IPS DF 6.9 (cell line): ENCODE data around the gene PRAMEF15.
"Not testable (repeated sequence)": the region's sequence is repeated elsewhere in the genome, so short reads cannot be mapped to it uniquely, and the experiment has no call there.

ENCODE experiments used
- DNase-seq: peaks from one replicate; pipeline ENCODE4 v3.0.0-alpha.2; 2013; ENCODE audit warnings: low read depth, low spot score
- H3K27ac ChIP-seq: one replicate; pipeline ENCODE4 v1.5.1; 2013; ENCODE audit warnings: low read length, control low read depth
- H3K27me3 ChIP-seq: 2 replicates; pipeline ENCODE4 v1.6.1; 2013; ENCODE audit warnings: mild to moderate bottlenecking, low read length; ENCODE audit not compliant: control insufficient read depth, insufficient read depth
- H3K36me3 ChIP-seq: 2 replicates; pipeline ENCODE4 v1.6.1; 2013; ENCODE audit warnings: low read length; ENCODE audit not compliant: control insufficient read depth, insufficient read depth
- H3K4me1 ChIP-seq: 2 replicates; pipeline ENCODE4 v1.6.1; 2013; ENCODE audit warnings: low read length; ENCODE audit not compliant: control insufficient read depth, insufficient read depth
- H3K4me3 ChIP-seq: 2 replicates; pipeline ENCODE4 v1.5.1; 2013; ENCODE audit warnings: mild to moderate bottlenecking, low read length
- H3K9me3 ChIP-seq: 2 replicates; pipeline ENCODE4 v1.6.1; 2013; ENCODE audit warnings: low read length, inconsistent platforms; ENCODE audit not compliant: control insufficient read depth, insufficient read depth
- WGBS: extraction: QIAGEN DNeasy Blood & Tissue Kit; methylation state at CpG from one replicate; pipeline ENCODE4 v1.1.7; 2013; ENCODE audit warnings: mixed read lengths, missing lambda C conversion rate; ENCODE audit not compliant: insufficient read length, insufficient coverage; 5-methylcytosine and 5-hydroxymethylcytosine counted together

Gene PRAMEF15

GRCh38 chr1:13315281-13315680 is at the start of gene PRAMEF15:
Gene PRAMEF15, plus strand, starts transcription at chr1:13315581. Its CDS starts 2,827 bp downstream, at chr1:13318408.
- WGBS, result no CpG with 5 or more reads among the region's 4 CpGs
- not testable (repeated sequence) for H3K4me1 ChIP-seq, DNase-seq, H3K27me3 ChIP-seq, H3K27ac ChIP-seq, H3K9me3 ChIP-seq, H3K36me3 ChIP-seq, H3K4me3 ChIP-seq

- H3K27me3 ChIP-seq, H3K36me3 ChIP-seq, DNase-seq, H3K4me1 ChIP-seq, H3K4me3 ChIP-seq, H3K9me3 ChIP-seq, H3K27ac ChIP-seq: not testable (repeated sequence)
- WGBS, result no CpG with 5 or more reads among the region's 6 CpGs
These were observed 38.4 kb upstream of the PRAMEF15 start for GRCh38 chr1:13277016-13277415.

GRCh38 chr1:13279617-13280016 is 35.8 kb upstream of the PRAMEF15 start:
- WGBS, result no CpG with 5 or more reads among the region's 3 CpGs
- not testable (repeated sequence) for H3K4me1 ChIP-seq, H3K27ac ChIP-seq, DNase-seq, H3K27me3 ChIP-seq, H3K36me3 ChIP-seq, H3K9me3 ChIP-seq, H3K4me3 ChIP-seq

- H3K36me3 ChIP-seq, DNase-seq, H3K4me1 ChIP-seq, H3K4me3 ChIP-seq, H3K27ac ChIP-seq, H3K9me3 ChIP-seq, H3K27me3 ChIP-seq: not testable (repeated sequence)
- WGBS, result no CpG with 5 or more reads among the region's 1 CpG
These were observed 30.3 kb upstream of the PRAMEF15 start, which contains the start of gene PRAMEF8 for GRCh38 chr1:13285037-13285436. Gene PRAMEF8, minus strand, starts transcription at chr1:13285137. Its CDS starts 1,046 bp downstream, at chr1:13284091.

- H3K4me1 ChIP-seq, H3K9me3 ChIP-seq, H3K4me3 ChIP-seq, H3K36me3 ChIP-seq, DNase-seq, H3K27me3 ChIP-seq, H3K27ac ChIP-seq: not testable (repeated sequence)
- WGBS, result no CpG with 5 or more reads among the region's 3 CpGs
These were observed 26.4 kb upstream of the PRAMEF15 start for GRCh38 chr1:13289030-13289429.

GRCh38 chr1:13297216-13297931 is 18.0 kb upstream of the PRAMEF15 start:
- not testable (repeated sequence) for H3K27ac ChIP-seq, H3K9me3 ChIP-seq, DNase-seq, H3K4me1 ChIP-seq, H3K27me3 ChIP-seq, H3K36me3 ChIP-seq, H3K4me3 ChIP-seq
- no CpG with 5 or more reads among the region's 5 CpGs for WGBS

- DNase-seq, H3K4me1 ChIP-seq, H3K27me3 ChIP-seq, H3K36me3 ChIP-seq, H3K4me3 ChIP-seq, H3K9me3 ChIP-seq, H3K27ac ChIP-seq: not testable (repeated sequence)
- WGBS, result no CpG with 5 or more reads among the region's 27 CpGs
These were observed 16.7 kb upstream of the PRAMEF15 start for GRCh38 chr1:13298699-13299098.

- H3K4me1 ChIP-seq, H3K9me3 ChIP-seq, H3K27me3 ChIP-seq, H3K27ac ChIP-seq, H3K36me3 ChIP-seq, H3K4me3 ChIP-seq, DNase-seq: not testable (repeated sequence)
These were observed 13.2 kb upstream of the PRAMEF15 start for GRCh38 chr1:13302197-13302596.

GRCh38 chr1:13303239-13303638 is 12.1 kb upstream of the PRAMEF15 start, which contains the start of gene PRAMEF33:
Gene PRAMEF33, plus strand, starts transcription at chr1:13303539. Its CDS starts 2,416 bp downstream, at chr1:13305955.
- H3K27ac ChIP-seq, H3K9me3 ChIP-seq, DNase-seq, H3K4me3 ChIP-seq, H3K4me1 ChIP-seq, H3K27me3 ChIP-seq, H3K36me3 ChIP-seq: not testable (repeated sequence)
- WGBS, result no CpG with 5 or more reads among the region's 1 CpG

- not testable (repeated sequence) for DNase-seq, H3K36me3 ChIP-seq, H3K27ac ChIP-seq, H3K4me1 ChIP-seq, H3K9me3 ChIP-seq, H3K4me3 ChIP-seq, H3K27me3 ChIP-seq
- no CpG with 5 or more reads among the region's 8 CpGs for WGBS
These were observed 27.1 kb downstream of the PRAMEF15 start for GRCh38 chr1:13342496-13342895.

- H3K4me1 ChIP-seq, H3K4me3 ChIP-seq, H3K27me3 ChIP-seq, H3K27ac ChIP-seq, H3K9me3 ChIP-seq, H3K36me3 ChIP-seq, DNase-seq: not testable (repeated sequence)
- no CpG with 5 or more reads among the region's 7 CpGs for WGBS
These were observed 31.7 kb downstream of the PRAMEF15 start, which contains the start of gene PRAMEF14 for GRCh38 chr1:13347034-13347433. Gene PRAMEF14, minus strand, starts transcription at chr1:13347134. Its CDS starts 1,820 bp downstream, at chr1:13345314.
